Loucy (cell line): ENCODE measurements around the gene GCNT2.
"Not testable (repeated sequence)": the region's sequence is repeated elsewhere in the genome, so short reads cannot be mapped to it uniquely, and the experiment has no call there.

Experiments used
- H2AFZ ChIP-seq: fragments of 200-600 bp; sonication (generic); 2 replicates; pipeline ENCODE4 v1.6.0; 2016; ENCODE audit warnings: antibody characterized with exemption, mild to moderate bottlenecking, low read length, moderate library complexity
- H3F3A ChIP-seq: fragments of 200-600 bp; 2 replicates; pipeline ENCODE4 v1.6.0; 2016; ENCODE audit warnings: antibody characterized with exemption, low read depth, mild to moderate bottlenecking
- H3K27me3 ChIP-seq: fragments of 200-600 bp; sonication (generic); 2 replicates; pipeline ENCODE4 v1.6.1; 2014; ENCODE audit warnings: low read length, mild to moderate bottlenecking; ENCODE audit not compliant: insufficient read depth, poor library complexity, severe bottlenecking
- H3K36me3 ChIP-seq: fragments of 200-600 bp; sonication (generic); 2 replicates; pipeline ENCODE4 v1.6.1; 2016; ENCODE audit warnings: low read length; ENCODE audit not compliant: insufficient read depth
- H3K4me1 ChIP-seq: fragments of 200-600 bp; sonication (generic); 2 replicates; pipeline ENCODE4 v1.5.1; 2014; ENCODE audit warnings: low read length, mild to moderate bottlenecking; ENCODE audit not compliant: insufficient read depth, poor library complexity, severe bottlenecking
- H3K4me2 ChIP-seq: fragments of 200-600 bp; sonication (generic); 2 replicates; pipeline ENCODE4 v1.6.0; 2014; ENCODE audit warnings: antibody characterized with exemption, low read length, low read depth, mild to moderate bottlenecking; ENCODE audit not compliant: poor library complexity, severe bottlenecking
- H3K4me3 ChIP-seq: fragments of 200-600 bp; sonication (generic); 2 replicates; pipeline ENCODE4 v1.5.1; 2014; ENCODE audit warnings: low read length, mild to moderate bottlenecking, mixed read lengths; ENCODE audit not compliant: poor library complexity, severe bottlenecking
- H3K79me2 ChIP-seq: fragments of 200-600 bp; sonication (generic); 2 replicates; pipeline ENCODE4 v1.6.1; 2014; ENCODE audit warnings: low read length; ENCODE audit not compliant: insufficient read depth
- H3K9ac ChIP-seq: fragments of 200-600 bp; sonication (generic); 2 replicates; pipeline ENCODE4 v1.6.0; 2014; ENCODE audit warnings: mild to moderate bottlenecking, low read depth, low read length, moderate library complexity; ENCODE audit not compliant: poor library complexity, severe bottlenecking
- H3K9me2 ChIP-seq: fragments of 200-600 bp; sonication (generic); replicated peaks from 2 replicates; pipeline ENCODE4 v1.6.1; 2016; ENCODE audit warnings: low read depth, low read length, mixed read lengths
- H3K9me3 ChIP-seq: fragments of 200-600 bp; sonication (generic); 2 replicates; pipeline ENCODE4 v1.6.1; 2014; ENCODE audit warnings: mild to moderate bottlenecking, antibody characterized with exemption, low read length, low read depth; ENCODE audit not compliant: insufficient read depth
- H4K20me1 ChIP-seq: fragments of 200-600 bp; sonication (generic); 2 replicates; pipeline ENCODE4 v1.6.0; 2014; ENCODE audit warnings: antibody characterized with exemption, low read length, mild to moderate bottlenecking; ENCODE audit not compliant: insufficient read depth, poor library complexity, severe bottlenecking
- EZH2phosphoT487 ChIP-seq: fragments of 200-600 bp; IDR thresholded peaks from 2 replicates; pipeline ENCODE4 v1.6.1; 2018; ENCODE audit warnings: antibody characterized with exemption, mild to moderate bottlenecking, moderate library complexity, borderline replicate concordance
- TF ChIP-seq, protein P1 (sequence below): fragments of 200-600 bp; sonication (generic); conservative IDR thresholded peaks from 2 replicates; pipeline ENCODE4 v1.5.1; 2014; ENCODE audit warnings: mild to moderate bottlenecking, antibody characterized with exemption, low read length

The GCNT2 gene

DNA sequence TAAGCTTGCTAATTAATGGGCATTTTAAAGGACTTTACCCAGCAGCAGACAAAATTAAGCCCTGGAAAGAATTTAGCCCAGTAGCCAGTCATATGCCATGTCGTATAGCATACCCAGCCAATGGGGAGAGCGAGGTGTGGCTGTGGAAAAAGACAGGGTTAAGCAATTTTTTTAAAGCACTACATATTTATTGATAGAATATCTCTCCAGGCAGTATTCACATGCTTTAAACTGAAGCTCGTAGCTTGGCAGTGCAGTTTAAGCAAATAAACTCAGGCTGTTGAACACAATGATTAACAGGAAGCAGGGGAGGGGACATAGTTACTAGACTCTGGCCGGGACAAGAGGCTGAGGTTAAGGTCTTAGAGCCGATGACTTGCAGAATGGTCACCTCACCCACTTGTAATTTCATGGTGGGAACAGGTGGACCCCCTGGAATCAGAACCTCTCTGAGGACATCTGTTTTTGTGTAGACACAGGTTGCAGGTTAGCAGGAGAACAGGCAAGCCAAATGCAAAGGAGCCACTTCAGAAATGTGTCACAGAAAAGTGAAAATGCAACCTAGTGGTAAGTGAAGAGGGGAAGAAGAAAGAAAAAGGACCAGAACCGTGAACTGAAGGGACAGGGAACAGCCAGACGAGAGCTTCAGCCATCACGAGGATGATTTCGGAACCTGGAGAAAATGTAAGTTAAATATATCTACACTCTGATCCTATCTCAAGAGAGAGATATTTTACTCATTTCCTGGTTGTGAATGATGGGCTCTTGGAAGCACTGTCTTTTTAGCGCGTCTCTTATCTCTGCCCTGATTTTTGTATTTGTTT lies 7.2 kb downstream of the GCNT2 start:
- H3K4me1 ChIP-seq, result peaks cover 41% of the 10 kb centered on the region
- TF ChIP-seq EZH2phosphoT487, result no peak
- TF ChIP-seq, protein P1, sequence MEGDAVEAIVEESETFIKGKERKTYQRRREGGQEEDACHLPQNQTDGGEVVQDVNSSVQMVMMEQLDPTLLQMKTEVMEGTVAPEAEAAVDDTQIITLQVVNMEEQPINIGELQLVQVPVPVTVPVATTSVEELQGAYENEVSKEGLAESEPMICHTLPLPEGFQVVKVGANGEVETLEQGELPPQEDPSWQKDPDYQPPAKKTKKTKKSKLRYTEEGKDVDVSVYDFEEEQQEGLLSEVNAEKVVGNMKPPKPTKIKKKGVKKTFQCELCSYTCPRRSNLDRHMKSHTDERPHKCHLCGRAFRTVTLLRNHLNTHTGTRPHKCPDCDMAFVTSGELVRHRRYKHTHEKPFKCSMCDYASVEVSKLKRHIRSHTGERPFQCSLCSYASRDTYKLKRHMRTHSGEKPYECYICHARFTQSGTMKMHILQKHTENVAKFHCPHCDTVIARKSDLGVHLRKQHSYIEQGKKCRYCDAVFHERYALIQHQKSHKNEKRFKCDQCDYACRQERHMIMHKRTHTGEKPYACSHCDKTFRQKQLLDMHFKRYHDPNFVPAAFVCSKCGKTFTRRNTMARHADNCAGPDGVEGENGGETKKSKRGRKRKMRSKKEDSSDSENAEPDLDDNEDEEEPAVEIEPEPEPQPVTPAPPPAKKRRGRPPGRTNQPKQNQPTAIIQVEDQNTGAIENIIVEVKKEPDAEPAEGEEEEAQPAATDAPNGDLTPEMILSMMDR, result no peak
- H4K20me1 ChIP-seq, result no peaks in the 10 kb centered on the region
- peak overlapping the region; percentile 82 for H3K4me2 ChIP-seq
- no peaks in the 10 kb centered on the region for H3K9me3 ChIP-seq
- H3K27me3 ChIP-seq, result no peaks in the 10 kb centered on the region
- no peaks in the 10 kb centered on the region for H3K9me2 ChIP-seq
- H3K4me3 ChIP-seq, result peak overlapping the region; percentile 93
- H3K36me3 ChIP-seq, result no peaks in the 10 kb centered on the region
- peak overlapping the region; percentile 91 for H2AFZ ChIP-seq
- H3K79me2 ChIP-seq, result peaks cover 34% of the 10 kb centered on the region
- H3K9ac ChIP-seq, result peak overlapping the region; percentile 78
- peaks cover 2% of the 10 kb centered on the region; the same call in 1 of the 2 replicates for H3F3A ChIP-seq

DNA sequence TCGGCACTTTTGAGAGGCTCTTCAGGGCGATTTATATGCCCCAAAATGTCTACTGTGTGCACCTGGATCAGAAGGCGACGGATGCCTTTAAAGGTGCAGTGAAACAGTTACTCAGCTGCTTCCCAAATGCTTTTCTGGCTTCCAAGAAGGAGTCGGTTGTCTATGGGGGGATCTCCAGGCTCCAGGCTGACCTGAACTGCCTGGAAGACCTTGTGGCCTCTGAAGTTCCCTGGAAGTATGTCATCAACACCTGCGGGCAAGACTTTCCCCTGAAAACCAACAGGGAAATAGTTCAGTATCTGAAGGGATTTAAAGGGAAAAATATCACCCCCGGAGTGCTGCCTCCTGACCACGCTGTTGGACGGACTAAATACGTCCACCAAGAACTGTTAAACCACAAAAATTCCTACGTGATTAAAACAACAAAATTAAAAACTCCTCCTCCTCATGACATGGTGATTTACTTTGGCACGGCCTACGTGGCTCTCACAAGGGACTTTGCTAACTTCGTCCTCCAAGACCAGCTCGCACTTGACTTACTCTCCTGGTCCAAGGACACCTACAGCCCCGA lies 8.2 kb downstream of the GCNT2 start:
- Histone ChIP-seq H3K9me2 (no peaks in the 10 kb centered on the region), H3K9me3 (no peaks in the 10 kb centered on the region), H3K4me2 (peak overlapping the region; percentile 82), H3K9ac (peak overlapping the region; percentile 78), H3F3A (peaks cover 3% of the 10 kb centered on the region; the same call in 1 of the 2 replicates), H2AFZ (no peak overlapping the region), H3K27me3 (no peaks in the 10 kb centered on the region), H3K4me3 (peak overlapping the region; percentile 93), H3K4me1 (peaks cover 46% of the 10 kb centered on the region), H4K20me1 (no peaks in the 10 kb centered on the region), H3K79me2 (peaks cover 34% of the 10 kb centered on the region), H3K36me3 (no peaks in the 10 kb centered on the region)
- TF ChIP-seq EZH2phosphoT487, result no peak

DNA sequence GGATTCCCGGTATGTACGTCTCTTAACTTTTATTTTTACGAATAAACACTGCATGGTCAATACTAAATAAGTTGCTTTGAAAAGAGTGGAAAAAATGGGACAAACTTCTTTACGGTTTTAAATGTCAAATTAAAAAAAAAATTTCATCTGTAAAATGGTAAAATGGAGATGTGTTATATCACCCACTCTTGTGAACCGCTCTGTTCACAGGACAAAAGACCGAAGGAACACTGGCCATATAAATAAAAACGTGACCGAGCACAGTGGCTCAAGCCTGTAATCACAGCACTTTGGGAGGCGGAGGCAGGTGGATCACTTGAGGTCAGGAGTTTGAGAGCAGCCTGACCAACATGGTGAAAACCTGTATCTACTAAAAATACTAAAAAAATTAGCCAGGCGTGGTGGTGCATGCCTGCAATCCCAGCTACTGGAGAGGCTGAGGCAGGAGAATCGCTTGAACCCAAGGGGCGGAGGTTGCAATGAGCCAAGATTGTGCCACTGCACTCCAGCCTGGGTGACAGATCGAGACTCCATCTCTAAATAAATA lies 8.8 kb downstream of the GCNT2 start:
- H3K4me1 ChIP-seq, result peaks cover 51% of the 10 kb centered on the region
- H3K4me2 ChIP-seq, result peak overlapping the region; percentile 82
- peaks cover 38% of the 10 kb centered on the region for H3K79me2 ChIP-seq
- not testable (repeated sequence) for H3F3A ChIP-seq, H3K27me3 ChIP-seq, H3K9me3 ChIP-seq, H3K9me2 ChIP-seq, H4K20me1 ChIP-seq, H3K36me3 ChIP-seq, H2AFZ ChIP-seq
- peak overlapping the region; percentile 78 for H3K9ac ChIP-seq
- peak overlapping the region; percentile 93 for H3K4me3 ChIP-seq

DNA sequence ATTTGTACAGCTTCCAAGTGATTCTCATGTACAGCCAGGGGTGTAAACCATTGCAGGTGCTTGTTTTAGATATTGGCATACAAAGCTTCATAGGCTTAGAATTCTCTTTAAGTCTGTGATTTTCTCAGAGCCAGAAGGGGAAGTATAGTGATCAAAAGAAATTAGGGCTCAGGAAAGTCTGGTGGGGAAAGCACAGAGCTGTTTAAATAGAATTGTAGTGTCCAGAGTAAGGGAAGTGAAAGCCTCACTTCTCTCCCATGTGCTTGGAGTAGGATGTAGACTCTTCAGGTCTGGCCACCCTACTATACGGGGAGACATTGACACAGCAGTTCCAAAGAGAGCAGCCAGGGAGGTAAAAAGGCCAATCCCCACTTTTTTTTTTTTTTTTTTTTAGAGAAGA lies 10.4 kb downstream of the GCNT2 start:
- Histone ChIP-seq H3K9me2 (no peaks in the 10 kb centered on the region), H2AFZ (no peak overlapping the region), H3K4me2 (peak overlapping the region; percentile 82), H4K20me1 (no peaks in the 10 kb centered on the region), H3K4me1 (peaks cover 62% of the 10 kb centered on the region), H3K4me3 (peak overlapping the region; percentile 93), H3K36me3 (no peaks in the 10 kb centered on the region), H3K79me2 (peaks cover 42% of the 10 kb centered on the region), H3K9me3 (no peaks in the 10 kb centered on the region), H3K9ac (peak overlapping the region; percentile 71), H3K27me3 (no peaks in the 10 kb centered on the region), H3F3A (peaks cover 3% of the 10 kb centered on the region; the same call in 1 of the 2 replicates)
- TF ChIP-seq EZH2phosphoT487, result no peak
- TF ChIP-seq, protein P1, result no peak
